ENCODE data around the gene TRIM24.
A peak's percentile ranks its signal among the peaks of the same experiment; 100 is the strongest.
"Not testable (repeated sequence)": the region's sequence is repeated elsewhere in the genome, so short reads cannot be mapped to it uniquely, and the experiment has no call there.

TRIM24 gene

DNA sequence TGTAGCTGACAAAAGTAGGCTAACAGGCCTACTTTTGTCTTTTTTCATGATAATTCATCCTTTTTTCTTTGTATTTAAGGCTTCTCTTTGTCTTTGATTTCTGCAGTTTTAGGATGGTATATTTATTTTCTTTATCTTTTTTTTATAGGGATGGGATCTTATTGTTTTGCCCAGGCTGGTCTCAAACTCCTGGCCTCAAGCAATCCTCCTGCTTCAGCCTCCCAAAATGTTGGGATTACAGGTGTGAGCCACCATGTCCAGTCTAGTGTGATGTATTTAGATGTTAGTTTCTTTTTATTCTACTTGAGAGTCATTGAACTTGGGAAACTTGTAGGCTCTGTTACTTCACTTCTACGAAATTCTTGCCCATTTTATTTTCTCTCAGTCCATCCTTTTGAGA lies 35.4 kb downstream of the TRIM24 start:
- no peak for DNase-seq (ENCODE audit: low spot score)

DNA sequence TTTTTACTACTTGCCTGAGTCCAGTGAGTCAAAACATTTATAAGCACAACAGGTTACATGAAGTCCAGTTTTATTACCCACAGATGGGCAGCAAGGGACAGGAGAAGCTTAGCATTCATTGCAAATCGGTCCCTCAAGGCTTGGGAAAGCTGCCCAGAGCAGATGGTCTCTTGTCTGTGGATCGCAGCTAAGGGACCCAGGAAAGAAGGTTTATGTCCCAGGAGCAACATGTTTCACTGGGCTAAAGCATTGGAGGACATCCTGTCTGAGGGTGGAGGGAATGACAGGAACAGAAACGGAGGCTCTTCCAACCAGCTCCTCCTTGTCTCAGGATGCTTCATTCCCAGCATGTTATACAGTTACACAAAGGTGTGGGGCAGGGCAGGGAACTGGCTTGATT lies 39.3 kb downstream of the TRIM24 start:
- peak; percentile 39 for DNase-seq (ENCODE audit: low spot score)

DNA sequence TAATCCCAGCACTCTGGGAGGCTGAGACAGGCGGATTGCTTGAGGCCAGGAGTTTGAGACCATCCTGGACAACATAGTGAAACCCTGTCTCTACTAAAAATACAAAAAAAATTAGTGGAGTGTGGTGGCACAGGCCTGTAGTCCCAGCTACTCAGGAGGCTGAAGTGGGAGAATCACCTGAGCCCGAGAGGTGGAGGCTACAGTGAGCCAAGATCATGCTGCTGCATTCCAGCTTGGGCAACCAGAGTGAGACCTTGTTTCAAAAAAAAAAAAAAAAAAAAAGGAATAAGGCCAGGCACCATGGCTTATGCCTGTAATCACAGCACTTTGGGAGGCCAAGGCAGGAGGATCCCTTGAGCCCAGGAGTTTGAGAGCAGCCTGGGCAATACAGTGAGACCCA lies 40.2 kb downstream of the TRIM24 start:
- DNase-seq (ENCODE audit: low spot score) = not testable (repeated sequence)

DNA sequence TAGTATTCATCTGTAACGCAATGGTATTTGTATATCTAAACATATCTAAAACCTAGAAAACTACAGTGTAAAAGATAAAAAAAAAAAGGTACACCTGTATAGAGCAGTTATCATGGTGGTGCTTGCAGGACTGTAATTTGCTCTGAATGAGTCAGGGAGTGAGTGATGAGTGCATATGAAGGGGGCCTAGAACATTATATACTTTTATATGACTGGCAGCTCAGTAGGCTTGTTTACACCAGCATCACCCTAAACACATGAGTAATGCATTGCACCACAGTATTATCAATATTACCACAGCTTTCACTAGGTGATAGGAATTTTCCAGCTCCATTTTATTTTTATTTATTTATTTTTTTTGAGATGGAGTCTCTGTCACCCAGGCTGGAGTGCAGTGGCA lies 40.8 kb downstream of the TRIM24 start:
- no peak for DNase-seq (ENCODE audit: low spot score)

DNA sequence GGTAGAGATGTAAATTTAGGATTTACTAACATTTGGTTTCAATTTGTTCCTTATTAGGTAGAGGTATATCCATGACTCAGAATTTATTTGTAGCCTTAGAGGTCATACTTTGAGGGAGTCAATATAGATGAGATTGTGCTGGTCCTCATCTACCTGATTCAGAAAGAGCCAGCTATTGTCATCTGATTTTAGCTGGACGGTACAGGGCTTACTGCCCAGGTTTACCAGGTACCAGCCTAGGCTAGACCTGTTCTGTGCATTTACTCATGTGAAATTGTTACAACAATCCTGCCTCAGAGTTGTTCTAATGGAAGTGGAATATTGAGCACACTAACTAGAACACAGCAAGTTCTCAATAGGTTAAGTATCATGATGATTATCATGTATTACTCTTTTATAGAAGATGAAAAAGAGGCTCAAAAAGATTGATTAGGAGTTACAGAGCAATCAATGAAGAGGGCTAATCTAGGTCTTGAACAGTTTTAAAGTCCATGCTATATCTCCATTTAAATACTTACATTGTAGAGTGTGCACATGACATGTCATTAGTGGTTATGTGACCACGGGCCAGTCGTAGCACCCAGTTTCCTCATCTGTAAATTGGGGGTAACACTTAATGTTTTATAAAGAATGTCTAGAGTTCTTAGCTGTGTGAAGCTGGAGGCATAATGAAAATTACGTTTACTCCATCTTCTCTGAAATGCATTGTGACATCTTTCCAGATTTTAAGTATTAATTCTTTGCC lies 42.1 kb downstream of the TRIM24 start:
- no peak for DNase-seq (ENCODE audit: low spot score)

DNA sequence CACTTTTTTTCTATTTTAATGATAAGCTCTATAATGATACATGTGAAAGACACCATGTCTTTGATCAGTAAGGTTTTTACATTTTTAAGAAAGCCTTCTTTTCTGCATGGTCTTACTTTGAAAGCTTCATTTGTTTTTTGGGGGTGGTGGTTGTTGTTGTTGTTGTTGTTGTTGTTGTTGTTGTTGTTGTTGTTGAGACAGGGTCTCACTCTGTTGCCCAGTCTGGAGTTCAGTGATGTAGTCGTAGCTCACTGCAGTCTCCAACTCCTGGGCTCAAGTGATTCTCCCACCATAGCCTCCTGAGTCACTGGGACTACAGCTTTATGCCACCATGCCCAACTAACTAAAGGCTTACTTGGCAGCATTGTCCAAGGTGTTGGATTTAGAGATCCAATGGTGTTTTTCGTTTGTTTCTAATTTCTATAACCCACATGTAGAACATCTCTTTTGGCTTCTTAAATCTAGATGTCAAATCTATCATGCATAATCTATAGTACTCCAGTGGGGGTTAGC lies 45.4 kb downstream of the TRIM24 start:
- DNase-seq (ENCODE audit: low spot score) = no peak

DNA sequence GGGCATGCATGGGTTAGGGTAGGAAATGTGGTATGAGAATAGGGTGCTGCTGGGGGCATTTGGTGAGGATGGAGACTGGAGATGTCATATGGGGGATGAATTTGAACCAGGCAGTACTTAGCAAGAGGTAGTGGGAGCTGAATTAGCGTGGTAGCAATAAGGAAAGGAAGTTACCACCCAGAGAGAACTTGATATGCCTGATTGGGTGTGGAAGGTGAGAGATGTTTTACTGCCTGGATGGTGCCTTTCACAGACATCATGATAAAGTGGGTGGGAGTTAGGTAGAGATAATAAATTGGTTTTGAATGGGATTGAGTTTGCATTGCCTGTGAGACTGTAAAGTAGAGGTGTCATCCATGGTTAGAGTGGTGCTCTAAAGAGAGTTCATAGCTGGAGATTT lies 46.7 kb downstream of the TRIM24 start:
- DNase-seq (ENCODE audit: low spot score) = no peak

DNA sequence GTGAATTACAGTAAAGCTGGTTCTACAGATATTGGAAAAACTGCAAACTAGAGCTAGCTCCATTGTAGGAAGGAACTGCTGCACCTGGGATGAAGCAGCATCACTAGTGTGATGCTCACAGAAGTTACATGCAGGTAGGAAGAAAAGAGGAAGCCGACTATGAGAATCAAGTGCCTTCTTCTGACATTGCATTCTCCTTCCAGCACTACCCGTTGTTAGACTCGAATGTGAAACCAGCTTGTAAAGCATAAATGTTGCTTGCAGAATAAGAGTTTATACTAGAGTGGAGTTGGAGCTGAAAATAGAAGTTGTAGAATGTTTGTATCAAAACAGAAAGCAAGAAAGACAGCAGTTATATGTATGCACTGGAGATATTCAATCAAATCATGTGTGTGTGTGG lies 49.9 kb downstream of the TRIM24 start:
- DNase-seq (ENCODE audit: low spot score) = no peak

DNA sequence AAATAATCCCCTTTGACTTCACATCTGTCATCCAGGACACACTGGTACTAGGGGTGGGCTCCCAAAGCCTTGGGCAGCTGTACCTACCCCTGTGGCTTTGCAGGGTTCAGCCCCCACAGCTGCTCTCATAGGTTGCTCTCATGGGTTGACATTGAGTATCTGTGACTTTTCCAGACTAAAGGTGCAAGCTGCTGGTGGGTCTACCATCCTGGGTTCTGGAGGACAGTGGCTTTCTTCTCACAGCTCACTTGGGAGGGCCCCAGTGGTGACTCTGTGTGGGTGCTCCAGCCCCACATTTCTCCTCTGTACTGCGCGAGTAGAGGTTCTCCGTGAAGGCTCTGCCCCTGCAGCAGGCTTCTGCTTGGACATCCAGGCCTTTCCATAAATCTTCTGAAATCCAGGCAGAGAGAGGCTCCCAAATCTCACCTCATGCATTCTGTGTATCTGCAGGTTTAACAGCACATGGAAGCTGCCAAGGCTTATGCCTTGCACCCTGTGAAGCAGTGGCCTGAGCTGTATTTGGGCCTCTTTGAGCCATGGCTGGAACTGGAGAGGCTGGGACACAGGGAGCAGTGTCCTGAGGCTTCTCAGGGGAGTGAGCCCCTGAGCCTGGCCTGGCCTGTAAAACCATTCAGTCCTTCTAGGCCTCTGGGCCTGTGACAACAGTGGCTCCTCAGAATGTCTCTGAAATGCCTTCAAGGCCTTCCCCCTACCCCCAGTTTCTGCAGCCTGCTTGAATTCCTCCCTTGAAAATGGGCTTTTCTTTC lies 52.2 kb downstream of the TRIM24 start:
- no peak for DNase-seq (ENCODE audit: low spot score)

DNA sequence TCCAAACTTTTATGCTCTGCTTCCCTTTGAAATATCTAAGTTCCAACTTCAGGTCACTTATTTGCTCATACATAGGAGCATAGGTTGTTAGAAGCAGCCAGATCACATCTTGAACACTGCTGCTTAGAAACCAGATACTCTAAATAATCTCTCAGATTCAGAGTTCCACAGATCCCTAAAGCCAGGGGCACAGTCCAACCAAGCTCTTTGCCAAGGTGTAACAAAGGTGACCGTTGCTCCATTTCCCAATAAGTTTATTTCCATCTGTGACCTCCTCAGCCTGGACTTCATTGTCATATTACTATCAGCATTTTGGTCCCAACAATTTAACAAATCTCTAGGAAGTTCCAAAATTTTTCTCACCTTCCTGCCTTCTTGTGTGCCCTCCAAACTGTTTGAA lies 52.8 kb downstream of the TRIM24 start:
- DNase-seq (ENCODE audit: low spot score) = no peak

DNA sequence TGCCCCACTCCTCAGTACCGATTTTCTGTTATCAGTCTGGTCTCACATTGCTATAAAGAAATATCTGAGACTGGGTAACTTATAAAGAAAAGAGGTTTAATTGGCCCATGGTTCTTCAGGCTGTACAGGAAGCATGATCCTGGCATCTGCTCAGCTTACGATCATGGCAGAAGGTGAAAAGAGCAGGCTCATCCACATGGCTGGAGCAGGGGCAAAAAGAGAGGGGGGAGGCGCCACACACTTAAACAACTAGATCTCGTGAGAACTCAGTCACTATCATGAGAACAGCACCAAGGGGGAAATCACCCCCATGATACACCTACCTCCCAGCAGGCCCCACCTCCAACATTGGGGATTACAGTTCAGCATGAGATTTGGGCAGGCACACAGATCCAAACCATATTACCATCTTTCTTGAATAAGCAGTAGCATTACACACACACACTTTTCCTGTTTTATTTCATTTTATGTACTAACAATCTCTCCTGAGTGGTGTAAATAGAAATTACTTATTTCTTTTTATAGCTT lies 53.3 kb downstream of the TRIM24 start:
- DNase-seq (ENCODE audit: low spot score) = no peak

DNA sequence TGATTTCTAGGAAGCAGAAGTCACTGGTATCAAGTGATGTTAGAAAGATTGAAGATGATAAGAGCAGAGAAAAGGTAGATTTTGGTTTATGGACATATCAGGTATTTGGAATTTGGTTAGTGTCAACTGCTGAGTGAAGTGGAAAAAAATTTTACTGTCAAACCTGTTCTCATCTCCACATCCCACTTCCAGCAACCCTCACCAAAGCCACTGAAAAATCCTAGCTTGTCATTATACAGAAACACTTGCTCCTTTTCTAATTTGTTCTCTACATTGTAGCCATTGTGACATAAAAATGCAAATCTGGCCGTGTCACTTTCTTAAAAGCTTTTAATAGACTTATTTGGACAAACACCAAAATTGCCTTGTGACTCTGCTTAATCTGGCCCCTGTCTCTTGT lies 54.0 kb downstream of the TRIM24 start:
- no peak for DNase-seq (ENCODE audit: low spot score)

DNA sequence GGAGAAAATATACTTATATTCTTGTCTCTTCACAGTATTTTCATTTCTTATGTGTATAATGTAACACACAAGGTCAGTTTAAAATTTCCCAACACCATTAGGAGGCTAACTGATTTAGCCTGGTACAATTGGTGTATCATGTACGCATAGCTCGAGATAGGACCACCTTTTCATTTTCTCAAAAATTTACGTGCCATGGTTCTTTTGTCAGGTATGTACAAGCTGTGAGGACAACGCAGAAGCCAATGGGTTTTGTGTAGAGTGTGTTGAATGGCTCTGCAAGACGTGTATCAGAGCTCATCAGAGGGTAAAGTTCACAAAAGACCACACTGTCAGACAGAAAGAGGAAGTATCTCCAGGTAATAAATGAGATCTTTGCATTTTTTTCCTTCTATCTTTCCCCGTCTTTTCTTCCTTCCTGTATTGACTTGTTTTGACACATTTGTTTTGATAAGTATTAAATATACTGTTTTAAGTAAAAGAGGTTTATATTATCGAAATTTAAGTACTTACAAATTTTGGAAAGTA lies 55.0 kb downstream of the TRIM24 start:
- no peak for DNase-seq (ENCODE audit: low spot score)

DNA sequence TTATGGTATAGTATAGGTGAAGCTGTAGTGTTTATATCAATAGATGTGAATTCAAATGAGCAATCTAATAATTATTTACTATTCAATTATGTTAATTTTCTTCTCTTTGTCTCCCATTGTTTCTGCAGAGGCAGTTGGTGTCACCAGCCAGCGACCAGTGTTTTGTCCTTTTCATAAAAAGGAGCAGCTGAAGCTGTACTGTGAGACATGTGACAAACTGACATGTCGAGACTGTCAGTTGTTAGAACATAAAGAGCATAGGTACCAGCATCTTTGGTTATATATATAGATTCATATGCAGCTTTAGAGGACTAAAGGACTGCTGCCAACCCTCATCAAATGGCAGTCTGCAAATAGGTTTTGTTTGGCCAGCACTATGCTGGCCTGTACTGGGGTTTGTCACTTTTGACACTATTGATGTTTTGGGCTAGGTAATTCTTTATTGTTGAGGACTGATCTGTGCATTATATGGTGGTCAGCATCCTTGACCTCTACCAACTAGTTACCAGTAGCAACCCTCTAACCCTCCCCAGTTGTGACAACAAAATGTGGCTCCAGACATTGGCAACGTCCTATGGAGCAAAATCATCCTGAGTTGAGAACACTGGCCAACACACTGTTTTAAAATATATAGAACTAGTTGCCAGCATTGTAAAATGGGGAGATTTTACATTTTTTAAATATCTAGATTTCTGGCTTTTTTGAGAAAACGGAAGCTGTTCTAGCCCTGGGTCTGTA lies 59.2 kb downstream of the TRIM24 start:
- DNase-seq (ENCODE audit: low spot score) = no peak

DNA sequence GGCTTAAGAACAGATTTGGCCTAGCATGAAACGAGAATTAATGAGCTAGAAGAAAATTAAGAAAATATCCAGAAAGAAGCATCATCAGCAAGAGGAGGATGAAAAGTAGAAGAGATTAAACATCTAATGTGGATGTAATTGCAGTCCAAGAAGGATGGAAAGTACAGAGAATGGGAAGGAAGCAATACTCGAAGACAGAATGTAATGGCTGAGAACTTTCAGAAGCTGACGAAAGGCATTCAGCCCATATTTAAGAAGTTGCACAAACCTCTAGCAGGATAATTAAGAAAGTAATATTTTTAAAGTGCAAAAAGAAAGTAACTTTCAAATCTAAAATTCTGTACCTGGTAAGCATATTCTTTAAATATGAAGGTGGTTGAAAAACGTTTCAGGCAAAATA lies 60.7 kb downstream of the TRIM24 start:
- DNase-seq (ENCODE audit: low spot score) = no peak

DNA sequence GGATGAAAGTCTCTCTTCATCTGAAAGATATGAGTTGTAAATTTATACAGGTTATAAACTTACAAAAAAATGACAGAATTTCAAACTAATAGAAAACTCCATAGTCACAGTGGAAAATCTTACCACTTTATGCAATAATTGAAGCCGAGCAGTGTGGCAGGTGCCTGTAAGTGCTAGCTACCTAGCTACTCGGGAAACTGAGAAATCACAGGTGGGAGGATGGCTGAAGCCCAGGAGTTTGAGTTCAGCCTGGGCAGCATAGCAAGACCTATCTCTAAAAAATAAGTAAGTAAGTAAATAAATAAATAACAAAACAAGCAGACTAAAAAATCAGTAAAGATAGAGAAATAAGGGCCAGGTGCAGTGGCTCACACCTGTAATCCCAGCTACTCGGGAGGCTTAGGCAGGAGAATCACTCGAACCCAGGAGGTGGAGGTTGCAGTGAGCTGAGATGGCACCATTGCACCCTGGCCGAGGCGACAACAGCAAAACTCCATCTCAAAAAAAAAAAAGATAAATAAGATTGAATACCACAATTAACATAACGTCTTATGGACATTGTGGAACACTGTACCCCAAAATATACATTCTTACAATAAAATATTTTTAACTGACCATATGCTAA lies 61.9 kb downstream of the TRIM24 start:
- no peak for DNase-seq (ENCODE audit: low spot score)

DNA sequence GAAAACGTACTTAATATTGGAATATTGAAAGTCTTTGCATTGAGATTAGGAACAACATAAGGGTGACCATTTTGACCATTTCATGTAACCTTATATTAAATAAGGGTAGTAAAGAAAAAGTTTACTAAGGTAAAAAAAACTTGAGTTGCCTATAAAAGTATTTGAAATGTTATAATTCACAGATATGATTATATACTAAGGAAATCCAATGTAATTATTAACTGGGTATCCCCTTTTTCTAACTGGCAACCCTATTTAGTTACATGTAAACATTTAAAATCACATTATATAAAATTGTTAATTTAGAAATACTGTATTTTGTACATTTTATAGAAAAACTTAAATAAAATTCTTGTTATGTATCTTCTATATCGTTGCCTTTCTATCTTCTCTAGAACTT lies 64.2 kb downstream of the TRIM24 start:
- DNase-seq (ENCODE audit: low spot score) = no peak

DNA sequence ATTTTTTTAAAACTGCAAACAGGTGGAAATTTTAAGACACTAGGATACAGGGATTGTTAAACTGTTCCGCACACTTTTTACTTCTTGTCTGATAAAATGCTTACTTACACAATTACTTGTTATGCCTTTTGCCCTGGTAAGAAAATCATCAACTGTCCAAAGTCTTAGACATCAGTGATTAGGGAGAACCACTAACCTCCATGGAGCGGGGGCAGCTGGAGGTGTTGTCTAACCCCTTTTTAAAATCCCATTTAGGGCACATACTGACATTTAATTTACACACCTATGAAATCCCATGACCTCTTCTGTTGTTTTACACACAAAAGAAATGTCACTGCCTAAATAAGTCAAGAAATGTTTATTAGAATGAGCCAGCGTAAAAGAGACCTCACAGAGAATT lies 65.7 kb downstream of the TRIM24 start:
- DNase-seq (ENCODE audit: low spot score) = no peak

DNA sequence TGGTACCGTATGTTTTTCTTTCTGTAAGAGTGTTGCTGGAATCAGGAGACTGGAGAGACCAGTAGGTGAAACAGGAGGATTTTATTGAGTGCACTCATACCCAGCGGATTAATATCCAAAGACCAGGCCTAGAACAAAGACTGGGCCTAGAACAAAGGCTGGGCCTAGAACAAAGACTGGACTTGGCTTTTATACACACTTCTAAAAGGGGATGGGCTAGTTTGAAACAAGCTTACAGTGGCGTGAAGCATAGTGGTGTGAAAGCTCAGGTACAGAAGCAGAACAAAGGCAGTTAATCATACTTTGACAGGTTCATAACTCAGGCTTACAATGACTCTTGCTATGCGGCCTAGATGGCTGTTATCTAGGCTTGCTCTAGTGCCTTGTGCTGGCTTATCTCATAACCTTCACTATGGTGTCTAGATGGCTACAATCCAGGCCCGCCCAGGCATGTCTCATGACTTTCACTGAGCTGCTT lies 67.7 kb downstream of the TRIM24 start:
- no peak for DNase-seq (ENCODE audit: low spot score)

DNA sequence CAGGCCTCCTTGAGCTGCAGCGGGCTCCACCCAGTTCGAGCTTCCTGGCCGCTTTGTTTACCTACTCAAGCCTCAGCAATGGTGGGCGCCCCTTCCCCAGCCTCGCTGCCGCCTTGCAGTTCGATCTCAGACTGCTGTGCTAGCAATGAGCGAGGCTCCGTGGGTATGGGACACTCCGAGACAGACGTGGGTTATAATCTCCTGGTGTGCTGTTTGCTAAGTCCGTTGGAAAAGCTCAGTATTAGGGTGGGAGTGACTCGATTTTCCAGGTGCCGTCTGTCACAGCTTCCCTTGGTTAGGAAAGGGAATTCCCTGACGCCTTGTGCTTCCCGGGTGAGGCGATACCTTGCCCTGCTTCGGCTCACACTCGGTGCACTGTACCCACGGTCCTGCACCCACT lies 76.8 kb downstream of the TRIM24 start:
- not testable (repeated sequence) for DNase-seq (ENCODE audit: low spot score)

DNA sequence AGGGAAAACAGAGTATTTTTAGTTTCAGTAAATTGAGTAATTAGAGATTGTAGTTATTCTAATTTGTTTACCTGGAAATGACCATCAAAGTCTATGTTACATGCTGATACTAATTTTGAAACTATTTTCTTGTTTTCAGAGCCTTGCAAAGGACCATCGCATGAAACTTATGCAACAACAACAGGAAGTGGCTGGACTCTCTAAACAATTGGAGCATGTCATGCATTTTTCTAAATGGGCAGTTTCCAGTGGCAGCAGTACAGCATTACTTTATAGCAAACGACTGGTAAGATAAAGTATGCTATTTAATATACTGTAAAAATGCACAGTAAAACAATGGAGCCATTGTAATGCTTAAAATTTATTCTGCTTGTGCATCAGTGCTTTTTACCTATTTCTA lies 78.5 kb downstream of the TRIM24 start:
- DNase-seq (ENCODE audit: low spot score) = no peak

Measured in D341Med (cell line).